H1 (cell line): ENCODE data around the gene DNAJA3. TPM values are rescaled to one million over a fixed set of nuclear protein-coding genes. Genes with fewer than 3 reads are reported as not detected.

Experiments used
- CTCF ChIA-PET: fragments of 300-600 bp; sonication (Branson Sonifier 250); formaldehyde crosslinking; loops from one replicate; lab custom pipeline; 2021; ENCODE audit not compliant: partially characterized antibody; lab: Charles Lee
- POLR2A ChIA-PET: fragments of 300-600 bp; sonication (Branson Sonifier 250); formaldehyde crosslinking; loops from one replicate; lab custom pipeline; 2021; ENCODE audit warnings: inconsistent platforms; ENCODE audit not compliant: partially characterized antibody; lab: Charles Lee
- DNase-seq, 2 experiments: peaks; one replicate each; pipeline versions ENCODE4 v3.0.0 to v3.0.0-alpha.2; 2010 to 2022; ENCODE audit warnings: low spot score in 2 of 2, low read depth in 1 of 2, mixed read lengths in 1 of 2
- FAIRE-seq: peaks from 2 replicates; lab custom pipeline; 2011; peaks lifted over from hg19 to GRCh38; lab: Jason Lieb, UNC
- H2AFZ ChIP-seq: 2 replicates; pipeline ENCODE4 v1.8.1; 2012; ENCODE audit warnings: low read length, inconsistent platforms
- H2AK5ac ChIP-seq: 2 replicates; pipeline ENCODE4 v1.6.1; 2013; ENCODE audit warnings: low read depth, low read length
- H2BK120ac ChIP-seq: replicated peaks from 2 replicates; pipeline ENCODE3; 2013; ENCODE audit warnings: low read depth, low read length, inconsistent platforms
- H2BK12ac ChIP-seq: 2 replicates; pipeline ENCODE4 v1.6.1; 2013; ENCODE audit warnings: low read depth, low read length
- H2BK15ac ChIP-seq: 2 replicates; pipeline ENCODE4 v1.6.1; 2013; ENCODE audit warnings: low read length
- H2BK20ac ChIP-seq: 2 replicates; pipeline ENCODE4 v1.6.1; 2013; ENCODE audit warnings: low read length
- H2BK5ac ChIP-seq: 2 replicates; pipeline ENCODE4 v1.6.1; 2013; ENCODE audit warnings: low read depth, low read length
- H3K14ac ChIP-seq: 2 replicates; pipeline ENCODE4 v1.6.1; 2013; ENCODE audit warnings: inconsistent platforms; ENCODE audit not compliant: insufficient read length
- H3K18ac ChIP-seq: 2 replicates; pipeline ENCODE4 v1.6.1; 2013; ENCODE audit warnings: low read length; ENCODE audit errors: extremely low read depth
- H3K23ac ChIP-seq: 2 replicates; pipeline ENCODE4 v1.6.1; 2013; ENCODE audit warnings: inconsistent platforms; ENCODE audit not compliant: insufficient read length
- H3K23me2 ChIP-seq: 2 replicates; pipeline ENCODE4 v1.6.1; 2013; ENCODE audit warnings: low read depth, low read length
- H3K27ac ChIP-seq: 2 replicates; pipeline ENCODE4 v1.6.1; 2011; ENCODE audit warnings: low read depth, low read length, inconsistent platforms
- H3K27me3 ChIP-seq, 4 experiments: replicated peaks in 1 of 4; 1 replicate in 1 of 4; 2 replicates in 3 of 4; pipeline versions ENCODE4 v1.6.1 to v1.8.1; 2011 to 2013; ENCODE audit warnings: low read length in 3 of 4, mild to moderate bottlenecking in 3 of 4, inconsistent platforms in 2 of 4, mixed read lengths in 2 of 4, moderate library complexity in 1 of 4; ENCODE audit not compliant: control insufficient read depth in 3 of 4, insufficient read depth in 3 of 4; ENCODE audit errors: extremely low read depth in 1 of 4
- H3K36me3 ChIP-seq, 4 experiments: 2 replicates each; pipeline versions ENCODE4 v1.6.1 to v1.8.1; 2011 to 2013; ENCODE audit warnings: mild to moderate bottlenecking in 4 of 4, low read length in 3 of 4, moderate library complexity in 2 of 4, control low read depth in 1 of 4, inconsistent platforms in 1 of 4; ENCODE audit not compliant: insufficient read depth in 4 of 4, control insufficient read depth in 2 of 4
- H3K4ac ChIP-seq: replicated peaks from 2 replicates; pipeline ENCODE3; 2013; ENCODE audit warnings: low read length, low read depth, mixed read lengths, inconsistent platforms; ENCODE audit not compliant: insufficient read length
- H3K4me1 ChIP-seq, 4 experiments: replicated peaks in 1 of 4; 1 replicate in 1 of 4; 2 replicates in 3 of 4; pipeline versions ENCODE4 v1.6.1 to v1.8.1; 2011 to 2013; ENCODE audit warnings: low read length in 3 of 4, inconsistent platforms in 2 of 4, mixed read lengths in 1 of 4; ENCODE audit not compliant: insufficient read depth in 4 of 4, control insufficient read depth in 3 of 4
- H3K4me2 ChIP-seq, 2 experiments: 2 replicates each; pipeline versions ENCODE4 v1.6.1 to v1.8.1; 2011 to 2013; ENCODE audit warnings: low read depth in 2 of 2, low read length in 2 of 2, control low read depth in 1 of 2, inconsistent platforms in 1 of 2, mild to moderate bottlenecking in 1 of 2; ENCODE audit not compliant: insufficient read depth in 1 of 2
- H3K4me3 ChIP-seq, 4 experiments: fragments of 200-600, 300-600 bp in 1 of 4; sonication (generic), shearing (Covaris generic), sonication (Bioruptor Twin) in 1 of 4; 2 replicates each; pipeline versions ENCODE4 v1.5.1 to v1.8.1; 2011 to 2016; ENCODE audit warnings: low read length in 4 of 4, low read depth in 3 of 4, control low read depth in 2 of 4, inconsistent platforms in 2 of 4, mild to moderate bottlenecking in 2 of 4, mixed read lengths in 1 of 4, moderate library complexity in 1 of 4; ENCODE audit not compliant: insufficient read depth in 2 of 4; ENCODE audit errors: extremely low read depth in 1 of 4
- H3K56ac ChIP-seq: replicated peaks from 2 replicates; pipeline ENCODE3; 2013; ENCODE audit warnings: low read depth, mild to moderate bottlenecking, mixed read lengths, low read length, inconsistent platforms; ENCODE audit not compliant: insufficient read length
- H3K79me1 ChIP-seq: 2 replicates; pipeline ENCODE4 v1.6.1; 2013; ENCODE audit warnings: low read depth, low read length, control low read depth
- H3K79me2 ChIP-seq, 2 experiments: 2 replicates each; pipeline versions ENCODE4 v1.6.1 to v1.8.1; 2012 to 2013; ENCODE audit warnings: low read length in 2 of 2, mild to moderate bottlenecking in 2 of 2, inconsistent platforms in 1 of 2; ENCODE audit not compliant: insufficient read depth in 2 of 2, control insufficient read depth in 1 of 2
- H3K9ac ChIP-seq, 4 experiments: replicated peaks in 1 of 4; 1 replicate in 1 of 4; 2 replicates in 3 of 4; pipeline versions ENCODE4 v1.6.1 to v1.8.1; 2011 to 2013; ENCODE audit warnings: low read depth in 3 of 4, low read length in 3 of 4, control low read depth in 2 of 4, mild to moderate bottlenecking in 2 of 4, moderate library complexity in 2 of 4, inconsistent platforms in 1 of 4; ENCODE audit errors: extremely low read depth in 1 of 4
- H3K9me3 ChIP-seq, 2 experiments: 2 replicates each; pipeline versions ENCODE4 v1.6.1 to v1.8.1; 2012 to 2013; ENCODE audit warnings: mild to moderate bottlenecking in 2 of 2, moderate library complexity in 2 of 2, control low read depth in 1 of 2, inconsistent platforms in 1 of 2, low read depth in 1 of 2, low read length in 1 of 2, mixed read lengths in 1 of 2; ENCODE audit not compliant: insufficient read depth in 2 of 2
- H4K20me1 ChIP-seq, 2 experiments: replicated peaks in 1 of 2; 2 replicates each; pipeline versions ENCODE3 to v1.8.1; 2011 to 2013; ENCODE audit warnings: inconsistent platforms in 2 of 2, low read length in 2 of 2, mild to moderate bottlenecking in 1 of 2; ENCODE audit not compliant: insufficient read depth in 2 of 2, control insufficient read depth in 1 of 2
- H4K5ac ChIP-seq: 2 replicates; pipeline ENCODE4 v1.6.1; 2013; ENCODE audit warnings: low read length, low read depth, mixed read lengths, inconsistent platforms; ENCODE audit not compliant: insufficient read length
- H4K8ac ChIP-seq: 2 replicates; pipeline ENCODE4 v1.8.0; 2013; ENCODE audit warnings: mild to moderate bottlenecking, moderate library complexity, low read length, inconsistent platforms; ENCODE audit not compliant: insufficient read depth; ENCODE audit errors: extremely low read depth
- H4K91ac ChIP-seq: replicated peaks from 2 replicates; pipeline ENCODE3; 2013; ENCODE audit warnings: low read length, mixed read lengths, inconsistent platforms; ENCODE audit not compliant: insufficient read length
- CHD1 ChIP-seq: IDR thresholded peaks from 2 replicates; pipeline ENCODE4 v1.6.1; 2012; ENCODE audit warnings: low read depth, low read length, improper control_type of control experiment
- NRF1 ChIP-seq: IDR thresholded peaks from 2 replicates; pipeline ENCODE4 v1.6.1; 2011; ENCODE audit warnings: mild to moderate bottlenecking, low read depth, low read length, improper control_type of control experiment
- RBBP5 ChIP-seq: IDR thresholded peaks from 2 replicates; pipeline ENCODE4 v1.7.1; 2012; ENCODE audit warnings: low read depth, mild to moderate bottlenecking, inconsistent platforms, low read length, moderate library complexity, borderline replicate concordance
- WGBS, 2 experiments: shearing (Covaris generic) in 1 of 2; methylation state at CpG; one replicate each; pipeline versions ENCODE4 v1.1.6 to v1.1.7; 2013 to 2015; ENCODE audit warnings: low lambda C conversion rate in 2 of 2, mixed read lengths in 2 of 2, inconsistent platforms in 1 of 2, low coverage in 1 of 2, missing lambda C conversion rate in 1 of 2; ENCODE audit not compliant: insufficient replicate concordance in 2 of 2, insufficient coverage in 1 of 2, insufficient read length in 1 of 2; ENCODE audit errors: extremely low coverage in 1 of 2, missing lambda C conversion rate in 1 of 2; 5-methylcytosine and 5-hydroxymethylcytosine counted together
- polyA plus RNA-seq, 7 experiments: library from polyadenylated mRNA; depleted of rRNA in 3 of 7; stranded (reverse) in 5 of 7; unstranded in 2 of 7; fragments of >200 nt in 5 of 7; fragments of 200-250 nt in 2 of 7; gene quantifications; 1 replicate in 5 of 7; 2 replicates in 1 of 7; 4 replicates in 1 of 7; pipeline versions ENCODE4 v1.2.1 to v1.2.3, GENCODE V29; 2011 to 2013; ENCODE audit warnings: missing spikeins in 2 of 7, mixed read lengths in 2 of 7
- total RNA-seq: library from RNA; stranded (reverse); fragmentation: NEBNext Ultra II Directional; extraction: Animal tissue kit (Norgen Biotek cat#: 25700); gene quantifications from 2 replicates; pipeline ENCODE4 v1.2.1, GENCODE V29; 2021

Gene DNAJA3
- total and polyA plus RNA-seq, 2 of the 8 experiments (the other 6 are each of a cell fraction or from before 2014, with no cell fraction given), result 37.3 to 59.1 TPM

DNA sequence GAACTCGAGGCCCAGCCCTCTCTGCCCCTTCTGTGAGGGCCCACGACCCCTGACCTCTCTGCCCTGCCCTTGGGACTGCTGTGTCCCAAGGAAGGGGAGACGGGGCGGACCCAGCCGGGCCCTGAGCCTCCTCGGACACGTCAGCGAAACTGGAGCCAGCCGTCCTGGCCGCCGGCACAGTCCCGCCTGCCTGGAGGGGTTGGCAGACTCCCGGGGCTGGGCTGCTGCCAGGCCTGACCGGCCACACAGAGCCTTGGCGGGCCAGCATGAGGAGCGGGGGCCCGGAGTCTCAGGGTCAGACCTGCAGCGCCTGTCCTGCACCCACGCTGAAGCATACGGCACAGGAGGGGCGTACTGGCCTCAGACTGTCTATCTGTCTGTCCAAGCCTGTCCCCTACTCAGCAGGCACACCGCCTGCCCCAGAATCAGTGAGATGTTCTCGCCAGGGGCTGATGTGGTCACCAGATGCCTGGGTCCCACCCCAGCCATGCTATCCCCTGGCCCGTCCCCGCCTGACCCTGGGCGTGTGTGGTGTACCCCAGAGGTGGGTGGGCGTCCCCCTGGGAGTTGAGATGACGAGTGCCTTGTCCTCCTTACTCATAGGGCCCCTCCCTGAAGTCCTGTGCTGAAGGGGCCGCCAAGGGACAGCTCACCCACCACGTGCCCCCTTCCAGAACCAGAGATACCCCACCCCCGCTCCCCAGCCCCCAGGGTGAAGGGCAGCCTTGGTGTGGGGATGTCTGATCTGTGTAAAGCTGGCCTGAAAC lies 49.4 kb upstream of the DNAJA3 start:
- Histone ChIP-seq H3K4me1 (peaks cover 4 to 67% (median 56%) of the 10 kb centered on the region in 4 experiments), H3K23me2 (peaks cover 6% of the 10 kb centered on the region; the same call in 1 of the 2 replicates), H3K56ac (peak overlapping the region; percentile 42), H3K4me3 (no peak overlapping the region), H3K79me2 (peaks cover 0 to 11% of the 10 kb centered on the region in 2 experiments; a peak in 1 of 4 replicates), H3K79me1 (peaks cover 6% of the 10 kb centered on the region), H3K27ac (no peak overlapping the region), H4K20me1 (peaks cover 6 to 23% of the 10 kb centered on the region in 2 experiments), H3K14ac (no peak overlapping the region), H3K9ac (no peak overlapping the region; a peak in 2 of 7 replicates), H2BK12ac (0 out of 2 replicates have a peak overlapping the region, but pooled peaks have one; percentile 95), H3K4ac (peak overlapping the region; percentile 48), H3K27me3 (peaks cover 0 to 1% (median 0%) of the 10 kb centered on the region in 4 experiments; a peak in 1 of 7 replicates), H2BK120ac (no peak overlapping the region), H4K91ac (peak overlapping the region; percentile 91), H4K8ac (peak overlapping the region; percentile 74), H3K36me3 (peaks cover 0 to 5% (median 0%) of the 10 kb centered on the region in 4 experiments; a peak in 3 of 8 replicates), H3K23ac (no peak overlapping the region), H2BK20ac (no peak overlapping the region), H2AFZ (no peak overlapping the region), H2BK15ac (peak overlapping the region; percentile 92; the same call in 1 of the 2 replicates), H2AK5ac (peak overlapping the region; percentile 95; the same call in 1 of the 2 replicates), H3K9me3 (no peaks in the 10 kb centered on the region), H2BK5ac (peak overlapping the region; percentile 83), H3K18ac (peak overlapping the region; percentile 78; the same call in 1 of the 2 replicates), H4K5ac (no peak overlapping the region), H3K4me2 (peak overlapping the region; percentile 12 to 36; a peak in 1 of 4 replicates)
- TF ChIP-seq CHD1 (no peak), RBBP5 (no peak), NRF1 (no peak)
- POLR2A ChIA-PET, result interaction anchor here (2.9 to 11.7 kb wide), 4 partner anchors 11 to 28 kb away, joined by 11 to 223 read pairs (median 33); partner anchors contain the start of gene PAM16
- DNase-seq (no peak), FAIRE-seq (no peak)
- WGBS, 2 experiments, result 87% methylated on average over 24 of the region's 31 CpGs; no CpG with 5 or more reads in 1 of the 2 experiments
- CTCF ChIA-PET, result interaction anchor here (1.1 to 24.8 kb wide), 8 partner anchors 7 to 88 kb away, joined by 3 to 659 read pairs (median 30); no protein-coding TSS in a partner anchor
